ENCODE data around the gene RBFOX2. TPM values are rescaled to one million over a fixed set of nuclear protein-coding genes. Genes with fewer than 3 reads are reported as not detected.

The RBFOX2 gene
- total RNA-seq, 1 donor from 2014 or later: 64.1 TPM

GRCh38 chr22:35893698-35894097 is 134.9 kb downstream of the RBFOX2 start:
- Histone ChIP-seq H3K4me1 (peaks cover 7% of the 10 kb centered on the region), H3K36me3 (no peaks in the 10 kb centered on the region), H3K27me3 (no peaks in the 10 kb centered on the region), H3K9me3 (no peaks in the 10 kb centered on the region), H3K27ac (no peak overlapping the region), H3K4me3 (no peak overlapping the region)
- no peak for TF ChIP-seq CTCF (IDR thresholded peaks at IDR 0.05)
- no peak for DNase-seq
- intact Hi-C loops (cut with DNase I): no loop called here
- ATAC-seq: no peak

- no peak for DNase-seq
- no peaks in the 10 kb centered on the region for H3K27me3 ChIP-seq
- H3K4me3 ChIP-seq: no peak overlapping the region
- no peaks in the 10 kb centered on the region for H3K36me3 ChIP-seq
- peaks cover 7% of the 10 kb centered on the region for H3K4me1 ChIP-seq
- TF ChIP-seq CTCF (IDR thresholded peaks at IDR 0.05): no peak
- H3K9me3 ChIP-seq: no peaks in the 10 kb centered on the region
- H3K27ac ChIP-seq: no peak overlapping the region
- intact Hi-C loops (cut with DNase I): no loop called here
- ATAC-seq: no peak
Measured at GRCh38 chr22:35892192-35892591, 136.4 kb downstream of the RBFOX2 start.

GRCh38 chr22:35891442-35891841 is 137.2 kb downstream of the RBFOX2 start:
- no peaks in the 10 kb centered on the region for H3K36me3 ChIP-seq
- H3K9me3 ChIP-seq: no peaks in the 10 kb centered on the region
- peaks cover 7% of the 10 kb centered on the region for H3K4me1 ChIP-seq
- TF ChIP-seq CTCF (IDR thresholded peaks at IDR 0.05): no peak
- H3K27me3 ChIP-seq: no peaks in the 10 kb centered on the region
- H3K4me3 ChIP-seq: no peak overlapping the region
- ATAC-seq: no peak
- H3K27ac ChIP-seq: no peak overlapping the region
- no peak for DNase-seq
- intact Hi-C loops (cut with DNase I): no loop called here

- Histone ChIP-seq H3K4me3 (no peak overlapping the region), H3K27me3 (no peaks in the 10 kb centered on the region), H3K36me3 (no peaks in the 10 kb centered on the region), H3K9me3 (no peaks in the 10 kb centered on the region), H3K27ac (no peak overlapping the region), H3K4me1 (peaks cover 7% of the 10 kb centered on the region)
- no peak for DNase-seq
- no peak for TF ChIP-seq CTCF (IDR thresholded peaks at IDR 0.05)
- intact Hi-C loops (cut with DNase I): no loop called here
- ATAC-seq: no peak
Measured at GRCh38 chr22:35889071-35889470, 139.6 kb downstream of the RBFOX2 start.

GRCh38 chr22:35888181-35888870 is 140.3 kb downstream of the RBFOX2 start:
- H3K9me3 ChIP-seq: no peaks in the 10 kb centered on the region
- DNase-seq (no peak), ATAC-seq (no peak)
- no peaks in the 10 kb centered on the region for H3K36me3 ChIP-seq
- H3K4me3 ChIP-seq: no peak overlapping the region
- intact Hi-C loops (cut with DNase I): no loop called here
- TF ChIP-seq CTCF (IDR thresholded peaks at IDR 0.05): no peak
- no peaks in the 10 kb centered on the region for H3K27me3 ChIP-seq
- H3K27ac ChIP-seq: no peak overlapping the region
- peaks cover 8% of the 10 kb centered on the region for H3K4me1 ChIP-seq

Data from upper lobe of right lung (tissue), 1 donor.